ENCODE data around the gene ING4. TPM values are rescaled to one million over a fixed set of nuclear protein-coding genes. Genes with fewer than 3 reads are reported as not detected.

The ING4 gene
- total RNA-seq, 1 donor from 2014 or later, result 58.1 TPM

- Mint-ChIP-seq H3K27me3 (no peaks in the 10 kb centered on the region), H3K4me3 (peak overlapping the region; percentile 55), H3K27ac (peak overlapping the region; percentile 38), H3K9me3 (no peaks in the 10 kb centered on the region), H3K4me1 (ENCODE audit: unreplicated experiment) (peaks cover 16% of the 10 kb centered on the region), H3K36me3 (peaks cover 62% of the 10 kb centered on the region)
- TF ChIP-seq CTCF (conservative IDR thresholded peaks at IDR 0.05), result no peak
- DNase-seq (ENCODE audit: extremely low spot score, unreplicated experiment), result no peak
Observed at GRCh38 chr12:6603095-6603567, 59.8 kb downstream of the ING4 start.

- no peak for TF ChIP-seq CTCF (conservative IDR thresholded peaks at IDR 0.05)
- peaks cover 67% of the 10 kb centered on the region for H3K36me3 Mint-ChIP-seq
Observed at GRCh38 chr12:6602526-6602925, 60.4 kb downstream of the ING4 start.

More at GRCh38 chr12:6602526-6602925, 60.4 kb downstream of the ING4 start:
- Mint-ChIP-seq H3K27ac (peak overlapping the region; percentile 38), H3K27me3 (no peaks in the 10 kb centered on the region), H3K9me3 (no peaks in the 10 kb centered on the region), H3K4me3 (peak overlapping the region; percentile 55), H3K4me1 (ENCODE audit: unreplicated experiment) (peaks cover 16% of the 10 kb centered on the region)
- no peak for DNase-seq (ENCODE audit: extremely low spot score, unreplicated experiment)

Other genes with a start within 250 kb of the ING4 start
- gene CD27, start 218.2 kb downstream of the ING4 start, total RNA-seq (ENCODE audit: low replicate concordance), result not detected in 2 replicates
- gene TAPBPL, start 211.1 kb downstream of the ING4 start, total RNA-seq (ENCODE audit: low replicate concordance), result 12.4 and 21.1 TPM in 2 replicates
- gene VAMP1, start 192.4 kb downstream of the ING4 start, total RNA-seq (ENCODE audit: low replicate concordance), result 10.1 and 12.7 TPM in 2 replicates
- 213 and 396 TPM in 2 replicates for gene MRPL51, start 169.9 kb downstream of the ING4 start, total RNA-seq (ENCODE audit: low replicate concordance)
- 96.5 and 109 TPM in 2 replicates for gene NCAPD2, start 169.0 kb downstream of the ING4 start, total RNA-seq (ENCODE audit: low replicate concordance)
- 2,317 and 5,618 TPM in 2 replicates for gene GAPDH, start 128.6 kb downstream of the ING4 start, total RNA-seq (ENCODE audit: low replicate concordance)
- gene IFFO1, start 107.1 kb downstream of the ING4 start, total RNA-seq (ENCODE audit: low replicate concordance), result 9.1 and 17.5 TPM in 2 replicates
- gene NOP2, start 94.8 kb downstream of the ING4 start, total RNA-seq (ENCODE audit: low replicate concordance), result 60.9 and 106 TPM in 2 replicates
- gene CHD4, start 55.7 kb downstream of the ING4 start, total RNA-seq (ENCODE audit: low replicate concordance), result 270 and 289 TPM in 2 replicates
- gene LPAR5, start 27.2 kb downstream of the ING4 start, total RNA-seq (ENCODE audit: low replicate concordance), result 2.7 and 19.9 TPM in 2 replicates
- 3.9 and 7.1 TPM in 2 replicates for gene ACRBP, start 15.7 kb downstream of the ING4 start, total RNA-seq (ENCODE audit: low replicate concordance)
- gene ZNF384, start 26.3 kb upstream of the ING4 start, total RNA-seq (ENCODE audit: low replicate concordance), result 78.3 and 127 TPM in 2 replicates
- 0.95 and 3.9 TPM in 2 replicates for gene PIANP, start 37.7 kb upstream of the ING4 start, total RNA-seq (ENCODE audit: low replicate concordance)
- 35.4 and 94.5 TPM in 2 replicates for gene COPS7A, start 60.9 kb upstream of the ING4 start, total RNA-seq (ENCODE audit: low replicate concordance)
- gene MLF2, start 90.0 kb upstream of the ING4 start, total RNA-seq (ENCODE audit: low replicate concordance), result 187 and 371 TPM in 2 replicates
- 191 and 395 TPM in 2 replicates for gene PTMS, start 103.2 kb upstream of the ING4 start, total RNA-seq (ENCODE audit: low replicate concordance)
- 0.52 and 2.6 TPM in 2 replicates for gene LAG3, start 109.4 kb upstream of the ING4 start, total RNA-seq (ENCODE audit: low replicate concordance)
- 0.64 and 0.65 TPM in 2 replicates for gene CD4, start 126.4 kb upstream of the ING4 start, total RNA-seq (ENCODE audit: low replicate concordance)
- 5.4 and 17.8 TPM in 2 replicates for gene GPR162, start 158.7 kb upstream of the ING4 start, total RNA-seq (ENCODE audit: low replicate concordance)
- 40.7 and 66.0 TPM in 2 replicates for gene P3H3, start 165.3 kb upstream of the ING4 start, total RNA-seq (ENCODE audit: low replicate concordance)
- 6.3 and 25.2 TPM in 2 replicates for gene GNB3, start 177.8 kb upstream of the ING4 start, total RNA-seq (ENCODE audit: low replicate concordance)
- gene CDCA3, start 188.2 kb upstream of the ING4 start, total RNA-seq (ENCODE audit: low replicate concordance), result 31.7 and 33.5 TPM in 2 replicates
- gene USP5, start 189.0 kb upstream of the ING4 start, total RNA-seq (ENCODE audit: low replicate concordance), result 121 and 198 TPM in 2 replicates
- gene TPI1, start 204.4 kb upstream of the ING4 start, total RNA-seq (ENCODE audit: low replicate concordance), result 565 and 954 TPM in 2 replicates
- 6.5 and 13.9 TPM in 2 replicates for gene SPSB2, start 210.2 kb upstream of the ING4 start, total RNA-seq (ENCODE audit: low replicate concordance)
- gene LRRC23, start 241.7 kb upstream of the ING4 start, total RNA-seq (ENCODE audit: low replicate concordance), result 10.1 and 20.0 TPM in 2 replicates

Data from type B pancreatic cell (in vitro differentiated cells).